Mesendoderm (in vitro differentiated cells): ENCODE data around the gene NMRAL1.
A peak's percentile ranks its signal among the peaks of the same experiment; 100 is the strongest.

Experiments used
- DNase-seq: peaks from one replicate; pipeline ENCODE4 v3.0.0; 2013
- H2AK5ac ChIP-seq: 2 replicates; pipeline ENCODE4 v1.6.1; 2013; ENCODE audit warnings: low read length, inconsistent platforms
- H2BK120ac ChIP-seq: 2 replicates; pipeline ENCODE4 v1.6.1; 2013; ENCODE audit warnings: low read depth, mild to moderate bottlenecking, low read length, moderate library complexity, mixed read lengths
- H2BK15ac ChIP-seq: replicated peaks from 2 replicates; pipeline ENCODE4 v1.6.1; 2013; ENCODE audit warnings: low read depth, mild to moderate bottlenecking, moderate library complexity
- H2BK5ac ChIP-seq: 2 replicates; pipeline ENCODE4 v1.6.1; 2013; ENCODE audit warnings: low read length, inconsistent platforms
- H3K18ac ChIP-seq: 2 replicates; pipeline ENCODE4 v1.6.1; 2013; ENCODE audit warnings: mild to moderate bottlenecking, low read length, mixed read lengths
- H3K23ac ChIP-seq: one replicate; pipeline ENCODE4 v1.6.1; 2013; ENCODE audit warnings: low read length
- H3K27ac ChIP-seq: 2 replicates; pipeline ENCODE4 v1.5.1; 2013; ENCODE audit warnings: low read depth, mild to moderate bottlenecking, inconsistent platforms, low read length, moderate library complexity
- H3K27me3 ChIP-seq: 2 replicates; pipeline ENCODE4 v1.6.1; 2013; ENCODE audit warnings: low read length, control low read depth, mild to moderate bottlenecking, inconsistent platforms; ENCODE audit not compliant: insufficient read depth, poor library complexity
- H3K36me3 ChIP-seq: 2 replicates; pipeline ENCODE4 v1.6.1; 2013; ENCODE audit warnings: low read length, inconsistent platforms; ENCODE audit not compliant: control insufficient read depth, insufficient read depth
- H3K4ac ChIP-seq: one replicate; pipeline ENCODE4 v1.6.1; 2013; ENCODE audit warnings: low read depth, mild to moderate bottlenecking, low read length, moderate library complexity
- H3K4me1 ChIP-seq: 2 replicates; pipeline ENCODE4 v1.6.1; 2013; ENCODE audit warnings: low read depth, low read length, inconsistent platforms; ENCODE audit not compliant: control insufficient read depth
- H3K4me2 ChIP-seq: 2 replicates; pipeline ENCODE4 v1.6.1; 2013; ENCODE audit warnings: low read length
- H3K4me3 ChIP-seq: 2 replicates; pipeline ENCODE4 v1.5.1; 2013; ENCODE audit warnings: mild to moderate bottlenecking, low read length
- H3K56ac ChIP-seq: one replicate; pipeline ENCODE4 v1.6.1; 2013; ENCODE audit warnings: low read length
- H3K79me1 ChIP-seq: 2 replicates; pipeline ENCODE4 v1.6.1; 2013; ENCODE audit warnings: low read length, inconsistent platforms
- H3K79me2 ChIP-seq: 2 replicates; pipeline ENCODE4 v1.6.1; 2013; ENCODE audit warnings: mild to moderate bottlenecking, low read length; ENCODE audit not compliant: control insufficient read depth, insufficient read depth
- H3K9ac ChIP-seq: 2 replicates; pipeline ENCODE4 v1.6.1; 2013; ENCODE audit warnings: low read length, inconsistent platforms
- H4K5ac ChIP-seq: one replicate; pipeline ENCODE4 v1.6.1; 2013; ENCODE audit warnings: low read length
- H4K8ac ChIP-seq: one replicate; pipeline ENCODE4 v1.6.1; 2013; ENCODE audit warnings: low read depth, mild to moderate bottlenecking, control low read depth, low read length, moderate library complexity
- WGBS: extraction: QIAGEN DNeasy Blood & Tissue Kit; methylation state at CpG from one replicate; pipeline ENCODE4 v1.1.7; 2013; ENCODE audit warnings: low lambda C conversion rate, missing lambda C conversion rate; ENCODE audit not compliant: insufficient coverage; ENCODE audit errors: extremely low coverage; 5-methylcytosine and 5-hydroxymethylcytosine counted together

Gene NMRAL1

DNA sequence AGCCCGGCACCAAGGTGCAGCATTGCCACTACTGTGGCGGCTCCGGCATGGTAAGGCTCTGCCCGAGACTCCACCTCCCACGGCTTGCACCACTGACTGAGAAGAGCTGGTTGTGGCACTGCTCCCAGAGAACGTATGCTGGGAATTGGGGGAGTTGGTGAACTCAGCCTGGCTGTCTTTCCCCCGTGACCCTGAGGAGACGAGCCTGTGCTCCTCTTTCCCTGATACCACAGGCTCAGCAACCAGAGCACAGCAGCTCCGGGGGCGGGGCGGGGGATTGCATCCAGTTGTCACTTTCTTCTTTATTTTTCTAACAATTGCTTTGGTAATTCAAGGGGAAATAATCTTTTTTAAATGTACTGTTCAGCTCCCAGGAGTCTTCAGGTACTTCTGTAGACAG, 32.1 kb downstream of the NMRAL1 start:
- H3K9ac ChIP-seq: no peak overlapping the region
- H3K4me1 ChIP-seq: no peaks in the 10 kb centered on the region
- no peak overlapping the region for H4K8ac ChIP-seq
- no CpG with 5 or more reads among the region's 11 CpGs for WGBS
- peaks cover 26% of the 10 kb centered on the region for H3K36me3 ChIP-seq
- no peak overlapping the region for H2AK5ac ChIP-seq
- no peak overlapping the region for H2BK15ac ChIP-seq
- no peaks in the 10 kb centered on the region for H3K79me1 ChIP-seq
- H3K23ac ChIP-seq: no peak overlapping the region
- no peaks in the 10 kb centered on the region for H3K27me3 ChIP-seq
- DNase-seq: no peak
- no peak overlapping the region for H3K56ac ChIP-seq
- no peak overlapping the region for H2BK120ac ChIP-seq
- H3K4me3 ChIP-seq: no peak overlapping the region
- H3K79me2 ChIP-seq: no peaks in the 10 kb centered on the region
- H4K5ac ChIP-seq: no peak overlapping the region
- no peak overlapping the region for H2BK5ac ChIP-seq
- H3K18ac ChIP-seq: no peak overlapping the region
- no peak overlapping the region for H3K4me2 ChIP-seq
- no peak overlapping the region for H3K27ac ChIP-seq
- H3K4ac ChIP-seq: no peak overlapping the region

DNA sequence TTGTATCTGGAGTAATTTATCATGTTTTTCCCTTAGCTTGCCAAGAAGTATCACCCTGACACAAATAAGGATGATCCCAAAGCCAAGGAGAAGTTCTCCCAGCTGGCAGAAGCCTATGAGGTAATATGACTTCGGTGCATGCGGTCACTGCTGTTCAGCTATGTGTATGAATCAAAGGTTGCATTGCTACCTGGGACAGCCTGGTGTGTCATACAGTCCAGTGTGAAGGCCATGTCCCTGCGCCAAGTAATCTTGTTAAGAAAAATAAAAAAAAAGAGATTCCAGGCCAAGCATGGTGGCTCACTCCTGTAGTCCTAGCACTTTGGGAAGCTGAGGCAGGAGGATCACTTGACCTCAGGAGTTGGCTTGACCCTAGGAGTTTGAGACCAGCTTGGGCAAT, 37.1 kb downstream of the NMRAL1 start:
- Histone ChIP-seq H3K79me1 (no peaks in the 10 kb centered on the region), H3K79me2 (no peaks in the 10 kb centered on the region), H3K27ac (no peak overlapping the region), H4K8ac (no peak overlapping the region), H3K56ac (no peak overlapping the region), H2AK5ac (no peak overlapping the region), H4K5ac (no peak overlapping the region), H3K18ac (no peak overlapping the region), H3K4me1 (no peaks in the 10 kb centered on the region), H3K23ac (no peak overlapping the region), H3K4me2 (no peak overlapping the region), H3K4me3 (no peak overlapping the region), H3K9ac (no peak overlapping the region), H3K4ac (no peak overlapping the region), H2BK120ac (no peak overlapping the region), H2BK15ac (no peak overlapping the region), H3K27me3 (no peaks in the 10 kb centered on the region), H2BK5ac (no peak overlapping the region), H3K36me3 (peaks cover 18% of the 10 kb centered on the region)
- DNase-seq: no peak
- no CpG with 5 or more reads among the region's 3 CpGs for WGBS

DNA sequence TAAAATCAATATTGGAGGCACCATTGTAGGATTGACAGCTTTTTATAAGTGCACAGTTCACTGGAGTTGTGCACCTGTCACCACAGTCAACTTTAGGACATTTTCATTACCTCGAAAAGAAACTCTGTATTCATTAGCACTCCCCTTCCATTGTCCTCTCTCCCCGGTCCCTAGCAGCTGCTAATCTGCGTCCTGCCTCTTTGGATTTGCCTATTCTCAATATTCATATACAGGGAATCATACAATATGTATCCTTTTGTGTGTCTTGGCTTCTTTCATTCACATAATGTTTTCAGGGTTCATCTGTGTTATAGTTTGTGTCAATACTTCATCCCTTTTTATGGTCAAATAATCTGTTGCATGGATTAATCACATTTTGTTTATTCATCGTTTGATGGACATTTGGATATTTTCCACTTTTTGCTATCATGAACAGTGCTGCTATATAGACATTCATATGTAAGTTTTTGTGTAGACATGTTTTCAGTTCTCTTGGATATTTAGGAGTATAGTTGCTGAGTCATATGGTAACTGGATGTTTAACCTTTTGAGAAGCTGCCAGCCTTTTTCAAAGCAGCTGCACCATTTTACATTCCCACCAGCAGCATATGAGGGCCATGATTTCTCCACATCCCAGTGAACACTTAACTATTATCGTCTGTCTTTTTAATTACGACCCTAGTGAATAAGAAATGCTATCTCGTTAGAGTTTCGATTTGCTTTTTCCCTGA, 38.9 kb downstream of the NMRAL1 start:
- no CpG with 5 or more reads among the region's 8 CpGs for WGBS
- Histone ChIP-seq H3K56ac (no peak overlapping the region), H2BK15ac (no peak overlapping the region), H3K27ac (no peak overlapping the region), H3K27me3 (no peaks in the 10 kb centered on the region), H3K79me1 (peaks cover 3% of the 10 kb centered on the region), H2BK120ac (no peak overlapping the region), H2AK5ac (no peak overlapping the region), H3K36me3 (peaks cover 8% of the 10 kb centered on the region), H4K8ac (no peak overlapping the region), H3K4ac (no peak overlapping the region), H3K18ac (no peak overlapping the region), H3K23ac (no peak overlapping the region), H3K4me2 (no peak overlapping the region), H4K5ac (no peak overlapping the region), H3K4me3 (no peak overlapping the region), H3K79me2 (no peaks in the 10 kb centered on the region), H3K4me1 (no peaks in the 10 kb centered on the region), H3K9ac (no peak overlapping the region), H2BK5ac (no peak overlapping the region)
- DNase-seq: no peak

DNA sequence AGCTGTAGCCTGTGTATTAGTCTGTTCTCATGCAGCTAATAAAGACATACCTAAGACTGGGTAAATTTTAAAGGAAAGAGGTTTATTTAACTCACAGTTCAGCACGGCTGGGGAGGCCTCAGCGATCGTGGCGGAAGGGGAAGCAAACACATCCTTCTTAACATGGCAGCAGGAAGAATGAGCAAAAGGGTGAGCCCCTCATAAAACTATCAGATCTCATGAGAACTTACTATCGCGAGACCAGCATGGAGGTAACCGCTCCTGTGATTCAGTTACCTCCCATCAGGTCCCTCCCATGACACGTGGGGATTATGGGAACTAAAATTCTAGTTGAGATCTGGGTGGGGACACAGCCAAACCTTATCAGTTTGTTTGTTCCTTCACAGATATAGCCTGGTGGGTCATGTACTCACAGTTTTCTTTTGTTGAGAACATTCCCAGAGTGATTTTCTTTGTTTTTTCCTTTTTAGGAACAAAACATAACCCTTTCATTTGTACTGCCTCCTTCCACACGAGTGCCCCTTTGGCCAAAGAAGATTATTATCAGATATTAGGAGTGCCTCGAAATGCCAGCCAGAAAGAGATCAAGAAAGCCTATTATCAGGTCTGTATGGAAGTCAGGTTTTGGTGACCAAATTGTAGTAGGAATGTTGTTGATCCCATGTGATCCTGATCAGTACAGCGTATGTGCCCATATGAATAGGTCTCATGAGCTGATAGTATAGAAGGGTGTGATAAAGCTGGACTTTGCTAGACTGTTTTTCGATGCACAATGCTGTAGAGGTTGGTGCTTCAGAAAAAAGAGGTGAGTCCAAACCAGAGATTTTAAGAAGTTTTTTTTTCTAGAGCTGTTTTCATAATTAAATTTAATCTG, 40.3 kb downstream of the NMRAL1 start:
- no peak overlapping the region for H3K9ac ChIP-seq
- no CpG with 5 or more reads among the region's 12 CpGs for WGBS
- no peak overlapping the region for H2BK120ac ChIP-seq
- peaks cover 8% of the 10 kb centered on the region for H3K36me3 ChIP-seq
- DNase-seq: no peak
- H3K79me2 ChIP-seq: no peaks in the 10 kb centered on the region
- no peak overlapping the region for H4K8ac ChIP-seq
- H3K18ac ChIP-seq: no peak overlapping the region
- no peak overlapping the region for H3K23ac ChIP-seq
- no peak overlapping the region for H4K5ac ChIP-seq
- H3K4me1 ChIP-seq: no peaks in the 10 kb centered on the region
- H3K4me2 ChIP-seq: no peak overlapping the region
- peaks cover 3% of the 10 kb centered on the region for H3K79me1 ChIP-seq
- H2BK15ac ChIP-seq: no peak overlapping the region
- no peak overlapping the region for H3K4ac ChIP-seq
- no peak overlapping the region for H3K27ac ChIP-seq
- H3K4me3 ChIP-seq: no peak overlapping the region
- H2AK5ac ChIP-seq: no peak overlapping the region
- H3K27me3 ChIP-seq: no peaks in the 10 kb centered on the region
- H3K56ac ChIP-seq: no peak overlapping the region
- no peak overlapping the region for H2BK5ac ChIP-seq

DNA sequence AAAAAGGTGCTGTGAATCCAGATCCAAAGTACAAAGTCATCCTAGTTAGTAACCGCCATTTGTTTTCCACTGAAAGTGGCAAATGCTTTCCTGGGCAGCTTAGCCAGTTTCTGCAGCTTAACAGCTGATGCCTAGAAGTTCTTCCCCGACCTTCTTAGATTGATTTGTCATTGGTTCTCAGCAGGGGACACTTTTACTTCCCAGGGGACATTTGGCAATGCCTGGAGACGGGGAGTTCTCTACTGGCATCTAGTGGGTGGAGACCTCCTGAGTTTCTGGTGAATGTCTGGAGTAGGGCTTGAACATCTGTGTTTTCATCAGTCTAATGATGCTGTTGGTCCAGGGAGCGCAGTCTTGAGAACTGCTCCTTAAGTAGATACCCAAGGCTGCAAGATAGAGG, 41.2 kb downstream of the NMRAL1 start:
- peaks cover 4% of the 10 kb centered on the region for H3K79me2 ChIP-seq
- no CpG with 5 or more reads among the region's 4 CpGs for WGBS
- no peak overlapping the region for H3K4me2 ChIP-seq
- no peak overlapping the region for H3K18ac ChIP-seq
- peaks cover 8% of the 10 kb centered on the region for H3K36me3 ChIP-seq
- H3K4ac ChIP-seq: no peak overlapping the region
- no peak overlapping the region for H2AK5ac ChIP-seq
- no peaks in the 10 kb centered on the region for H3K27me3 ChIP-seq
- H3K4me1 ChIP-seq: no peaks in the 10 kb centered on the region
- no peak overlapping the region for H3K56ac ChIP-seq
- H3K4me3 ChIP-seq: no peak overlapping the region
- H2BK15ac ChIP-seq: no peak overlapping the region
- DNase-seq: peak; percentile 27
- peaks cover 6% of the 10 kb centered on the region for H3K79me1 ChIP-seq
- H3K27ac ChIP-seq: no peak overlapping the region
- H3K23ac ChIP-seq: no peak overlapping the region
- H2BK120ac ChIP-seq: no peak overlapping the region
- H4K5ac ChIP-seq: no peak overlapping the region
- H3K9ac ChIP-seq: no peak overlapping the region
- no peak overlapping the region for H2BK5ac ChIP-seq
- no peak overlapping the region for H4K8ac ChIP-seq
